WTC11 (cell line): ENCODE data around the gene BRI3. TPM values are rescaled to one million over a fixed set of nuclear protein-coding genes. Genes with fewer than 3 reads are reported as not detected.

ENCODE experiments used
- ATAC-seq: fragments of 200-7000 bp; cut with Tn5 transposase; 2 replicates; pipeline ENCODE4 v1.10.0; 2021; ENCODE audit warnings: mild to moderate bottlenecking, moderate library complexity
- CTCF ChIA-PET: fragments of 300-600 bp; sonication (Branson Sonifier 250); formaldehyde crosslinking; loops from one replicate; lab custom pipeline; 2021; ENCODE audit warnings: antibody characterized with exemption; lab: Charles Lee
- POLR2A ChIA-PET: fragments of 350-600 bp; sonication (Branson Sonifier 250); formaldehyde crosslinking; loops from one replicate; lab custom pipeline; 2021; ENCODE audit warnings: antibody characterized with exemption; lab: Charles Lee
- DNase-seq: peaks from one replicate; pipeline ENCODE4 v3.0.0; 2021; ENCODE audit warnings: low spot score
- H3K27ac Mint-ChIP-seq: 2 replicates; pipeline ENCODE4 v1.8.0; 2021; ENCODE audit warnings: mixed read lengths
- H3K27me3 Mint-ChIP-seq: 2 replicates; pipeline ENCODE4 v1.8.0; 2021; ENCODE audit warnings: low read depth, mild to moderate bottlenecking, moderate library complexity, mixed read lengths
- H3K36me3 Mint-ChIP-seq: 2 replicates; pipeline ENCODE4 v1.8.0; 2021; ENCODE audit warnings: mixed read lengths
- H3K4me1 Mint-ChIP-seq: 2 replicates; pipeline ENCODE4 v1.8.0; 2022; ENCODE audit warnings: mixed read lengths
- H3K4me3 Mint-ChIP-seq: 2 replicates; pipeline ENCODE4 v1.8.0; 2021; ENCODE audit warnings: mild to moderate bottlenecking, moderate library complexity, mixed read lengths
- H3K9me3 Mint-ChIP-seq: 2 replicates; pipeline ENCODE4 v1.8.0; 2021; ENCODE audit warnings: mixed read lengths
- ARID4B ChIP-seq: sonication (generic); formaldehyde crosslinking; IDR thresholded peaks from 2 replicates; pipeline ENCODE4 v1.8.0; 2023; ENCODE audit warnings: missing genetic modification reagents, mild to moderate bottlenecking, borderline replicate concordance
- ATF1 ChIP-seq: sonication (generic); formaldehyde crosslinking; IDR thresholded peaks from 2 replicates; pipeline ENCODE4 v1.8.1; 2023; ENCODE audit warnings: mild to moderate bottlenecking, moderate library complexity, missing genetic modification reagents
- ELF4 ChIP-seq: sonication (generic); formaldehyde crosslinking; IDR thresholded peaks from 2 replicates; pipeline ENCODE4 v1.8.1; 2022; ENCODE audit warnings: low read depth, mild to moderate bottlenecking, moderate library complexity, missing genetic modification reagents
- IRF2 ChIP-seq: sonication (generic); formaldehyde crosslinking; IDR thresholded peaks from 2 replicates; pipeline ENCODE4 v1.8.0; 2022; ENCODE audit warnings: low read depth, missing genetic modification reagents, borderline replicate concordance
- JAZF1 ChIP-seq: fragments of 250-450 bp; sonication (Bioruptor Pico); IDR thresholded peaks from 2 replicates; pipeline ENCODE4 v1.9.0; 2021; ENCODE audit warnings: moderate library complexity, mild to moderate bottlenecking, inconsistent platforms
- KAT7 ChIP-seq: sonication (generic); formaldehyde crosslinking; IDR thresholded peaks from 2 replicates; pipeline ENCODE4 v1.8.1; 2023; ENCODE audit warnings: missing genetic modification reagents, mild to moderate bottlenecking, borderline replicate concordance
- NFE2L1 ChIP-seq: sonication (generic); formaldehyde crosslinking; IDR thresholded peaks from 2 replicates; pipeline ENCODE4 v1.8.1; 2023; ENCODE audit warnings: missing genetic modification reagents
- ZNF281 ChIP-seq: sonication (generic); formaldehyde crosslinking; IDR thresholded peaks from 2 replicates; pipeline ENCODE4 v1.8.0; 2023; ENCODE audit warnings: mild to moderate bottlenecking, missing genetic modification reagents
- ZNF396 ChIP-seq: fragments of 250-450 bp; sonication (Bioruptor Pico); IDR thresholded peaks from 2 replicates; pipeline ENCODE4 v1.8.0; 2021; ENCODE audit warnings: mild to moderate bottlenecking, moderate library complexity, borderline replicate concordance
- ZNF512 ChIP-seq: sonication (generic); formaldehyde crosslinking; IDR thresholded peaks from 2 replicates; pipeline ENCODE4 v1.8.1; 2022; ENCODE audit warnings: missing genetic modification reagents, borderline replicate concordance
- ZNF532 ChIP-seq: fragments of 250-450 bp; sonication (Bioruptor Pico); IDR thresholded peaks from 2 replicates; pipeline ENCODE4 v1.9.0; 2021; ENCODE audit warnings: mild to moderate bottlenecking, borderline replicate concordance
- total RNA-seq: library from RNA; stranded (reverse); gene quantifications from 3 replicates; pipeline ENCODE4 v1.2.3, GENCODE V29; 2021

Gene BRI3
- total RNA-seq, 1 experiment from 2014 or later, result 112 TPM

- Mint-ChIP-seq H3K36me3 (no peaks in the 10 kb centered on the region), H3K27me3 (no peaks in the 10 kb centered on the region), H3K4me1 (no peaks in the 10 kb centered on the region), H3K4me3 (no peak overlapping the region), H3K27ac (no peak overlapping the region), H3K9me3 (no peaks in the 10 kb centered on the region)
- TF ChIP-seq JAZF1 (CRISPR knock-in tag) (no peak), KAT7 (CRISPR knock-in tag) (no peak), IRF2 (no peak), ZNF281 (CRISPR knock-in tag) (no peak), ARID4B (CRISPR knock-in tag) (no peak), ZNF512 (CRISPR knock-in tag) (no peak), ZNF396 (CRISPR knock-in tag) (no peak), ZNF532 (no peak), ELF4 (no peak), ATF1 (CRISPR knock-in tag) (no peak), NFE2L1 (CRISPR knock-in tag) (no peak)
- CTCF ChIA-PET, result interaction anchor here (1.3 kb wide), 1 partner anchor 65 kb away, joined by 3 read pairs; no protein-coding TSS in a partner anchor
- no peak for ATAC-seq
- POLR2A ChIA-PET, result no interaction called here
- DNase-seq, result no peak
Observed at GRCh38 chr7:98233219-98234070, 48.0 kb upstream of the BRI3 start.
